Renal pelvis (tissue), 4 donors: Measurements from ENCODE around the gene AREG. TPM values are rescaled to one million over a fixed set of nuclear protein-coding genes. Genes with fewer than 3 reads are reported as not detected.
A peak's percentile ranks its signal among the peaks of the same experiment; 100 is the strongest.

Experiments used
- DNase-seq: peaks from one replicate; pipeline ENCODE4 v3.0.0-alpha.2; 2013
- polyA plus RNA-seq, 3 donors: library from polyadenylated mRNA; unstranded; fragments of 120-200 nt; gene quantifications; one replicate each; pipeline ENCODE4 v1.2.1, GENCODE V29; 2013; ENCODE audit not compliant: insufficient read length in 3 of 3

AREG gene
- polyA plus RNA-seq, 3 donors = 0.07 TPM; not detected in 2

DNA sequence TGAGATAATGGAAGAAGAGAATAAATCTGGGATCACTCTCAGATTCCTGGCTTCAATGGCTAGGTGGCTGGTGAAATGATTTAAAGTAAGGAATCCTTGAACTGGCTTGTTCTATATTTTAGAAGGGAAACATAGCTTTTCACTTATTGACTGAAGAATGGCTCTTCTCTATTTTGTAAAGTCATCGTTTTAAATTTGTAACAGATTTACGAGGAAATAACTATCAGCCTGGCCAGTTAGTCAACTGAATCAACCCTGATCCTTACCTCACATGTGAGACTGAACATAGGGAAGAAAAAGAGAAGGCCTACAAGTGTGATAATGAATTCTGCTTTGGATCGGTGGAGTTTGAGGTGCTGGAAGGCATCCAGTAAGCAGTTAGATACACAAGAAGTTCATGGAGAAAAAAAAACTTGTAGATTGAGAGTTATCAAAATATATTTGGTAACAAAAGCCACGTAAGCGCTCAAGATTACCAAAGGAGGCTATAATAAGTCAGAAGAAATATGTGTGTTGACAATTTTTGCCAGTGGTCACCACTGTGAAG, 12.0 kb downstream of the AREG start:
- no peak for DNase-seq

GRCh38 chr4:74460833-74461232, 15.9 kb downstream of the AREG start:
- no peak for DNase-seq

DNA sequence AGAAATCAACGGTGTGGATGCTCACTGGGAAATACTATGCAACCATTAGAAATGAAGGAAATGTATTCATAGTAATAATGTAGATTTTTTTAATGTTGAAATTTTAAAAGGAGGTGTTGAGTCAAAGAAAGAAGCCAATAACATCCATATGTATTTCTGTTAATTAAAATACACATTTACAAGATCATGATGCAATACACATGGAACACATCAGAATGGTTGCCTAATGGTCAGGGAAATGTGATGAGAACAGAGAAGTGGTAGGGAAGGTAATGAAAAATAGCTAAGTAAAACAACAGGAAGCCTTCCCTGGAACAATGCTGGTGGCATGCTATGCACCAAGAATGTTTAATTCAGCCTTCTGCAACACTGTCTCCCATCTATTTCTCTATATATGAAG, 18.2 kb downstream of the AREG start:
- no peak for DNase-seq

DNA sequence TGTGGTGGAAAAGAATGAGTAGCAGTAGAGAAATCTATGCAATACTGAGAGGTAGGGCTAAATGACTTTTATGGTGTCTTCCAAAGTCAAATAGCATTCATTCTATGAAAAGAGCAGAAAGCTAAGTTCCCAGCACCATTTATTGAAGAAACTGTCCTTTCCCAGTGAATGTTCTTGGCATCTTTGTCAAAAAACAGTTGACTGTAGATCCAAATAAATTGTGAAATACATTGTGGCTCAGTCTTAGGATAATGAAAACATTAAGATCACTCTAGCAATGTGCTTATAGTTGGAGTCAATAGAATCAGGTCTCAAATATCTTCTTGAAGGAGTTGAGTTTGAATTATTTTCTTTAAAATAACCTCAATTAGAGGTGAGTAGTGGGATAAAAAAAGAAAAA, 19.4 kb downstream of the AREG start:
- no peak for DNase-seq

GRCh38 chr4:74466242-74466641, 21.3 kb downstream of the AREG start:
- DNase-seq = no peak

DNA sequence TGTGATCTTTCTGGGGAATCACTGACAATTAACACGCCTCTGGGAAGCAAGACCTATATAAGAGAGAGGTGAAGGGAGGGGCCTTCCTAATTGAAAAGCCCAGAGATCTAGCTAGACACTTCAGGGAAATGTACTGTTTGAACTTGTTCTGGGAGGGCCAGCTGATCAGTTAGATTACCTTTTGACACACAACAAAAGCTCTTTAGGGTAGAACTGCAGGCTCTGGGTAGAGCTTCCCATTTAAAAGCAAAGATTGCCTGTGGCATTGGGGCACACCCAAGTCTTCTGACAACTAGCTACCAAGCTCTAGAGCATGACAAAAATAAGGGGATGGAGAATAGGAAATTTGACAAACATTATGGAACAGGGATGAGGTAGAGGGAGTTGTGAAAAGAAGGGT, 26.3 kb downstream of the AREG start:
- DNase-seq = no peak

DNA sequence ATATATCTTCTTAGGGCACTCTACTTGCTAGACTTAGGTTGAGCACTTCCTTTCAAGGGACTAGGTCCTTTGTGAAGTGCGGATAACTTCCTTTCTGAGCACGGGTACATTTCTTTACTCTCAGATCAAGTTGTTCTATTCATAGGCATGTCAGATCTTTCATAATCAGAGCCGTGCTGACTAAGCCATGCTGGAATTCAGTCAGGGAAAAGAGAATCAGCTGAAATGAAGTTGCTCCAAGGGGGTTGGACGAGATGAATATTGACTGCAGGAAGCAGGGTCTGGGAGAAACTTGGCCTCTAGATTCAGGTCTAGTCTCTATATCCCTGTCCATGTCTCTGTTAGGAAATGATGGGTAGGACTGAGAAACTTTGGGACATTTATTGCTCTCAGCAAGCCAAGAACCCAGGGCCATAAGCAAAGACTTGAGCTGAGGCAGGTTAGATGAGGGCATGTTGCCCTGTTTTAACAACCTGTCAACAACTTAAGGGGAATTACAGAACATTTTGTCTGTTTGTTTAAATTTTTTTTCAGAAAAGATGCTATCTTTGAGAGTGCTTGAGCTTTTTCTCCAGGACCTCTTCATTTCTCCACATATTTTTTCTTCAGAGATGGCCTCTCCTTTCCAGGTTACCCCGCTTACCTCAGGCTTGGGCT, 28.3 kb downstream of the AREG start:
- DNase-seq = no peak

- no peak for DNase-seq
Observed at GRCh38 chr4:74474345-74475090, 29.6 kb downstream of the AREG start.

- peak; percentile 82 for DNase-seq
Observed at GRCh38 chr4:74475091-74475800, 30.3 kb downstream of the AREG start.

DNA sequence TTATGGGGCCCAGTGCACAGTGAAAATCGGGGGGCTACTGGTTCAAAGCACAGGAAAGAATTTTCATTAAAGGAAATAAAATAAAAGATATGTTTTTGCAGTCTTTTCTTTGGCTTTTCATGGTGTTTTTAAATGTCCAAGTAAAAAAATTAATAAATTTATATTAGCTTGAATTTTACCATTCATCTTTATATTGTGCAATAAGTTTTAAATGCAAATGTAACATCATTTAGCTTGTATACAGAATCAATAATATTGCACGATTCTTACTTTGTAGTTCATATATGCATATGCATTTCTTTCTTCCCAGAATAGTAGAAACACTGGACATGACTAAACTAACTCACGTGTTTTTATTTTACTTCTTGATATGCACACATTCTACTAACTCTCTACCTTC, 31.0 kb downstream of the AREG start:
- no peak for DNase-seq

DNA sequence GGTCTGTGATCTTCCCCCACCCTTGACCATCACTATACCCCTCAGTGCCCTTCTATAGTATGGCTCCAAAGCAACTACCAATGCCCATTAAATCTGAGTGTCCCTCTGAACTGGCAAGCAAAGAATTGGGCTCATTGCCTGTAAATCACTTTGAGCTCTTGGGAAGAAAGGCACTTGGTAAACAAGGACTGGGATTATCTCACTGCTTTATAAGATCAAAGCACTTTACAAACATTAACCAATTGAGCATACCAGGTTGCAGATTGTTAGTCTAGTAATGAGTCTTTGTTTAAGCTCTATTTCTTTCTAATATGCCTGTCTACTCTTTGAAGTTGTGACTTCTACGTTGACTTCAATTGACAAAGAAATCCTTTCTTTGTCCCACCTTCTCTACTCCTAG, 34.1 kb downstream of the AREG start:
- no peak for DNase-seq

GRCh38 chr4:74480267-74480666, 35.3 kb downstream of the AREG start:
- no peak for DNase-seq

GRCh38 chr4:74481891-74482609, 37.1 kb downstream of the AREG start:
- DNase-seq = no peak

GRCh38 chr4:74483226-74483911, 38.4 kb downstream of the AREG start:
- DNase-seq = no peak

DNA sequence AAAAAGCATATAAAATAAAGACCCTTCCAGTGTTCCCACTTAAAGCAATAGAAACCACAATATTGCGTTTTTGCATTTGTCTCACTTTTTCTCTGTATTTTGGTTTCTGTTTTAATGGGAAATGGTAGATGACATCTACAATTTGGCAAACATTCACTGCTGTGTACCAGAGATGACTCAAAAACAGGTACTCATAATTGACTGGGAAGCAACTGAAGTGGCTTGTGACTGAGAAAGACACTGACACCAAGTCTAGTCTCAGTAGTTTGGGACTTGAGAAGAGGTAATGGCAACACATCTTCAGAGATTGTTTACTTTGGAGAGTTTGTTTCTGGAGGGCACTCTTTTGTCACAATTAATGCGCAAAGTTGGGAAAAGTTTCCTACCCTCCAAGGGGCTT, 42.0 kb downstream of the AREG start:
- no peak for DNase-seq

GRCh38 chr4:74487771-74488170, 42.8 kb downstream of the AREG start:
- no peak for DNase-seq

GRCh38 chr4:74490736-74491135, 45.8 kb downstream of the AREG start:
- DNase-seq = no peak

GRCh38 chr4:74499986-74500781, 55.2 kb downstream of the AREG start:
- no peak for DNase-seq

- no peak for DNase-seq
Observed at GRCh38 chr4:74501579-74501978, 56.6 kb downstream of the AREG start.

- DNase-seq = no peak
Observed at GRCh38 chr4:74503580-74503979, 58.6 kb downstream of the AREG start.

DNA sequence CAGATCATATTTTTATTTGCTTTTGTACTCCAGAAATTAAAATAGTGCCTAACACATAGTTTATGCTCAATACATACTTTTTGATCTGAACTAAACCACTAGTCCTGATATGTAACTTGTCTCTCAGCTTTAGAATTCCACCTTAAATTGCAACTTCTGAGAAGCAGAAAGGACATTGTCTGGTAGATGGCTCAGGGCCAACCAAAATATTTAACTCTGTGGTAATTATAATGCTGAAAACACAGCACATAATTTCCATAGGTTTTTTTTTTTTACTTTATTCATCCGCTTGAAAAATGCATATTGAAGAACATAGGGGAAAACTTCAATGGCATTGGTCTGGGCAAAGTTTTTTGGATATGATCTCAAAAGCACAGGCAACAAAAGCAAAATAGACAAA, 59.3 kb downstream of the AREG start:
- peak; percentile 4 for DNase-seq
